Activated CD4-positive, alpha-beta T cell treated with anti-CD3 and anti-CD28 coated beads, Interleukin-2, amount 10 ng/mL, durations not matched to agents 24 days and 14 days (primary cell): ENCODE results near the gene SIRPA. TPM values are rescaled to one million over a fixed set of nuclear protein-coding genes. Genes with fewer than 3 reads are reported as not detected.

ENCODE experiments used
- DNase-seq: peaks from one replicate; pipeline ENCODE4 v3.0.0; 2022
- H3K27ac Mint-ChIP-seq: one replicate; pipeline ENCODE4 v1.8.0; 2022; ENCODE audit warnings: mild to moderate bottlenecking, mixed read lengths
- H3K27me3 Mint-ChIP-seq: one replicate; pipeline ENCODE4 v1.8.0; 2022; ENCODE audit warnings: mixed read lengths
- H3K36me3 Mint-ChIP-seq: one replicate; pipeline ENCODE4 v1.8.0; 2022; ENCODE audit warnings: low read depth, mild to moderate bottlenecking, mixed read lengths
- H3K4me1 Mint-ChIP-seq: one replicate; pipeline ENCODE4 v1.8.0; 2021; ENCODE audit warnings: mixed read lengths
- H3K4me3 Mint-ChIP-seq: one replicate; pipeline ENCODE4 v1.8.0; 2022; ENCODE audit warnings: mild to moderate bottlenecking, moderate library complexity, mixed read lengths
- H3K9me3 Mint-ChIP-seq: one replicate; pipeline ENCODE4 v1.8.0; 2021; ENCODE audit warnings: mixed read lengths
- intact Hi-C: fragments of 100-400 bp; cut with micrococcal nuclease; formaldehyde crosslinking; loops from one replicate; pipeline ENCODE4 v1.15.1; 2023
- total RNA-seq: library from RNA; stranded (reverse); gene quantifications from 2 replicates; pipeline ENCODE4 v1.2.3, GENCODE V29; 2022

SIRPA gene
- total RNA-seq, 1 donor from 2014 or later: 0.05 TPM

DNA sequence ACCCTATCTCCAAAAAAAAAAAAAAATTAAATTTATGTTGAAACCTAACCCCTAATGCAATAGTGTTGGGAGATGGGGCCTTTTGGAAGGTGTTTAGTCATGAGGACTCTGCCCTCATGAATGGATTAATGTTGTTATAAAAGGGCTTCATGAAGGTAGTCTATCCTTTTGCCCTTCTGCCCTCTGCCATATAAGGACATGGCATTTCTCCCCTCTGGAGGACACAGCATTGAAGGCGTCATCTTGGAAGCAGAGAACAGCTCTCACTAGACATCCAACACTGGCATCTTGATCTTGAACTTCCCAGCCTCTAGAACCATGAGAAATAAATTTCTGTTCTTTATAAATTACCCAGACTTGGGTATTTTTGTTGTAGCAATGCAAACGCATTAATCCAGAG, 63.2 kb downstream of the SIRPA start:
- Mint-ChIP-seq H3K36me3 (no peaks in the 10 kb centered on the region), H3K4me1 (no peaks in the 10 kb centered on the region), H3K27ac (no peak overlapping the region), H3K27me3 (peaks cover 21% of the 10 kb centered on the region), H3K4me3 (no peak overlapping the region), H3K9me3 (no peaks in the 10 kb centered on the region)
- intact Hi-C loops: no loop called here
- no peak for DNase-seq

DNA sequence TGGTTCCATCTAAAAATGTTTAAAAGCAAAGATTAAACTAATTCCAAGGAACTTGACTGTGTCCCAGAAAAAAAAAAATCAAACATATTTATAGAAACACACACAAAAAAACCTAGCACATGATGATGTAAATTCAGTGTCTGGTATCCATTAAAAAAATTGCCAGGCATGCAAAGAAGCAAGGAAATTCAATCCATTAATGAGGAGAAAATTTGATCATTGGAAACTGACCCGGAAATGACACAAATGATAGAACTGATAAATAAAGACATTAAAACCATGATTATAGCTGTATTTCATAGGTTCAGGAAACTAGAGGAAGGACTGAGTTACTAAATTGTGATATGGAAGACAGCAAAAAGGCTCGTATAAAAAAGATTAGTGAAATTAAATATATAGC, 63.9 kb downstream of the SIRPA start:
- no peaks in the 10 kb centered on the region for H3K4me1 Mint-ChIP-seq
- H3K9me3 Mint-ChIP-seq: no peaks in the 10 kb centered on the region
- H3K27ac Mint-ChIP-seq: no peak overlapping the region
- H3K27me3 Mint-ChIP-seq: peaks cover 21% of the 10 kb centered on the region
- H3K4me3 Mint-ChIP-seq: no peak overlapping the region
- no peaks in the 10 kb centered on the region for H3K36me3 Mint-ChIP-seq
- DNase-seq: no peak
- intact Hi-C loops: no loop called here

DNA sequence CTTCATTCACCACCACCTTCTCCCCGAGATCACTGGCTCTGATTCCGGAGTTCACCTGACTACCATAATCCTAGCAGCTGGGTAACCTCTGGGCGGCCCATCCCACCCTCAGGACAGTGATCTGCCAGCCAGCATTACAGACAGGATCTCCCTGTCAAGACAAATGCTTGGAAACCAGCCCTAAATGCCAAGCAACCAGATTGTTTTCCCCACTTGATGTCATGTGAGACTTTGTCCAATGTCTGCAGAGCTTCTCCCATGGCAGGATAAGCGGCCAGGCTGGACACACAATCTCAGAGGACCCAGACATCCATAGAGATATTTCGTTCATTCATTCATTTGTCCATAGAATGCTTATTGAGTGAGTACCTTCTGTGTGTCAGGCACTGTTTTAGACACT, 66.2 kb downstream of the SIRPA start:
- no peak for DNase-seq
- H3K4me3 Mint-ChIP-seq: no peak overlapping the region
- H3K27ac Mint-ChIP-seq: no peak overlapping the region
- H3K27me3 Mint-ChIP-seq: peaks cover 22% of the 10 kb centered on the region
- H3K4me1 Mint-ChIP-seq: peaks cover 9% of the 10 kb centered on the region
- H3K9me3 Mint-ChIP-seq: no peaks in the 10 kb centered on the region
- H3K36me3 Mint-ChIP-seq: no peaks in the 10 kb centered on the region
- intact Hi-C loops: no loop called here

DNA sequence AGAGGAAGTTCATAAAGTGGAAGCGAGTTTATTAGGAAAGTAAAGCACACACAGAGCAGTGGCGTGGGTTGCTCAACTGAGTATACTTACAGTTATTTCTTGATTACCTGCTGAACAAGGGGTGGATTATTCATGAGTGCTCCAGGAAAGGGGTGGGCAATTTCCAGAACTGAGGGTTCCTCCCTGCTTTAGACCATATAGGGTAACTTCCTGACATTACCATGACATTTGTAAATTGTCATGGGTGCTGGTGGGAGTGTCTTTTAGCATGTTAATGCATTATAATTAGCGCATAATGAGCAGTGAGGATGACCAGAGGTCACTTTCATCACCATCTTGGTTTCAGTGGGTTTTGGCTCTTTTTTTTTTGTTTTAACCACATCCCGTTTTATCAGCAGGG, 68.9 kb downstream of the SIRPA start:
- Mint-ChIP-seq H3K27ac (no peak overlapping the region), H3K27me3 (peaks cover 24% of the 10 kb centered on the region), H3K36me3 (no peaks in the 10 kb centered on the region), H3K4me1 (peaks cover 9% of the 10 kb centered on the region), H3K9me3 (no peaks in the 10 kb centered on the region), H3K4me3 (no peak overlapping the region)
- DNase-seq: no peak
- intact Hi-C loops: loop anchor here (2.0 kb wide), 1 partner anchor 139 kb away; no protein-coding TSS in a partner anchor

DNA sequence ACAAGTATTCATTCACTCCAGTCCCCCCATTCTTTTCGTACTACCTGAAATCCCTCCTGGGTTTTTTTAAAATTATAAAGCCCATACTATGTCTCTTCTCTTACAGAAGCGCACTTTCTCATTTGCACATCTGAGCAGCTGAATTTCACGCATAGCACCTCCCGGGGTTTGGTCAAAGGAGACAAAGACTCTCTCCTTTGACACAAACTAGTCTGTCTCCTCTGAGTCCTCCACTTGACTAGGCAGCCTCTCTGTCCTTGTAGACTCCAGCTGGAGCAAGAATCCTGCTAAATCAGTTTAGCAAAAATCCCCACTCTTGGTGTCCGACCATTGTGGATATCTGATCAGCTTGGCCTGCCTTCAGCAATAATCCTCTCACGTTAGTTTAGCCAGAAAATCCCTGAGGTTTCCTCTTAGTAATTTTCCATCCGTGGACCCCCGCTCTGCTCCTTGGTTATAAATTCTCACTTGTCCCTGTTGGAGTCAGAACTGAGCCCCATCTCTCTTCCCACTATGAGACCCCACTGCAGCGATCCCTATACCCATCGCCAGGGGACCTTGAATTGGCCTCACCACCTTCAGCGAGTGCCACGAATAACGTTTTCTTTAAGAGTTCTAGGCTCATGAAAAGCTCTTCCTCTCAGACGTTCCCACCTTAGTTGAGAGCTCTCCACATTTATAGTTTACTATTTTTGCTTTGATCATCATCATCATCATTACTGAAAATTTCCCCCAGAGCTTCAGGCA, 69.6 kb downstream of the SIRPA start:
- DNase-seq: no peak
- no peaks in the 10 kb centered on the region for H3K36me3 Mint-ChIP-seq
- peaks cover 9% of the 10 kb centered on the region for H3K4me1 Mint-ChIP-seq
- peak overlapping the region; percentile 63 for H3K4me3 Mint-ChIP-seq
- intact Hi-C loops: loop anchor here (1.0 to 5.0 kb wide), 3 partner anchors 138 to 487 kb away; no protein-coding TSS in a partner anchor
- no peak overlapping the region for H3K27ac Mint-ChIP-seq
- H3K9me3 Mint-ChIP-seq: no peaks in the 10 kb centered on the region
- H3K27me3 Mint-ChIP-seq: peaks cover 19% of the 10 kb centered on the region

DNA sequence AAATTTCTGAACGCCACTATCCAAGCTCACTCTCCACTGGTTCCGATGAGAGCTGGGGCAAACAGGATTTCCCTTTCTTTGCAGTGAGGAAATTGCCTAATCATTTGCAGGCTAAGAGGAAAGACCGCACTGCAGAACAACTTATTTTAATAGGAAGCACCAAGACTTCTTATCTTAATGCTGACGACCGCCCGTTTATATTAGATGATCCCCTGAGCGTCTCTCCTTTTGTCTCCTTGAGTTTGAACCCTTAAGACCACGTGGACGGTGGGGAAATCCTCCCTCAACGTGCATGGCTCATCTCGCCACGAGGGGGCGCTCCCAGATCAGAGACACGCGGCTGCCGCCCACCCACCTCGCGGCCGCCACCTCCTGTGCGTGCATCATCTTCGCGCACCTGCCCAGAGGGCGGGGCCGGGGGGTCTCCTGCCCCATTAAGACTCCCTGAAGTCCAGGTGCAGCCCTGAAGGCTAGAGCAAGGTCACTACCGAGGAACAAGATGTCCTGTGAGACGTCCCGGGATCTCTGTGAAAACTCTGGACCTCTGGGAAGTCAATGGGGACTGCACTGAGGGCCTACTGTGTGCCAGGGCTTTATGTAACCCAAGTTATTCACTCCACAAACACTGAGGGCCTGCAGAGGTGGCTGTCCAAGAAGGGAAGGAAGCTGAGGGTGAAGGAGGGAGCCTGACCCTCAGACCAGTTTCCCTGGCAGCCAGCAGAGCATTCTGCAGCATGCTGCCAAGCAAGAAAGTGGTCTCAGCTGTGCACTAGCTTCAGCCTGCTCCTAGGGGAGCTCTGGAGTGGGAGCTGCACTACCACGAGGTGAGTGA, 70.5 kb downstream of the SIRPA start:
- intact Hi-C loops: loop anchor here (1.0 to 5.0 kb wide), 3 partner anchors 137 to 487 kb away; no protein-coding TSS in a partner anchor
- Mint-ChIP-seq H3K36me3 (no peaks in the 10 kb centered on the region), H3K4me1 (peaks cover 9% of the 10 kb centered on the region), H3K9me3 (no peaks in the 10 kb centered on the region), H3K27me3 (peaks cover 20% of the 10 kb centered on the region), H3K4me3 (peak overlapping the region; percentile 63), H3K27ac (no peak overlapping the region)
- DNase-seq: peak; percentile 91

DNA sequence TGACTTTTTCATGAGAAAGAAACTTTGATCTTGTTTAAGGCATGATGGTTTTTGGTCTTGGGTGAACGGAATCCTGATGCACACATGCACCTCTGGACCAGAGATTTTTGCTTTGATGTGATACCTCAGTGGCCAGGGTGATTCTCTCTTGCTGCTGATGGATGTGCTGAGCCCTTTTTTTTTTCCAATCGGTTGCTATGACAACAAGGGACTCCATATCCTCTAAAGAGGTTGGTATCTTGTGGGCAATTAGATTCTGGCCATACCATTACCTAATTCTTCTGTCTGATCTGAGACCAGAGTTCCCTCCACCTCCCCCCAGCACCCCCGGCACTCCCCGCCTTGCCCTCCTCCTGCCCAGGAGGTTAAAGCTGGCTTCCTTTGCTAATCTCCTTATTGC, 73.8 kb downstream of the SIRPA start:
- intact Hi-C loops: loop anchor here (5.0 kb wide), 1 partner anchor 483 kb away; no protein-coding TSS in a partner anchor
- Mint-ChIP-seq H3K27ac (no peak overlapping the region), H3K27me3 (peaks cover 13% of the 10 kb centered on the region), H3K9me3 (no peaks in the 10 kb centered on the region), H3K4me1 (peaks cover 9% of the 10 kb centered on the region), H3K4me3 (no peak overlapping the region), H3K36me3 (no peaks in the 10 kb centered on the region)
- DNase-seq: no peak

DNA sequence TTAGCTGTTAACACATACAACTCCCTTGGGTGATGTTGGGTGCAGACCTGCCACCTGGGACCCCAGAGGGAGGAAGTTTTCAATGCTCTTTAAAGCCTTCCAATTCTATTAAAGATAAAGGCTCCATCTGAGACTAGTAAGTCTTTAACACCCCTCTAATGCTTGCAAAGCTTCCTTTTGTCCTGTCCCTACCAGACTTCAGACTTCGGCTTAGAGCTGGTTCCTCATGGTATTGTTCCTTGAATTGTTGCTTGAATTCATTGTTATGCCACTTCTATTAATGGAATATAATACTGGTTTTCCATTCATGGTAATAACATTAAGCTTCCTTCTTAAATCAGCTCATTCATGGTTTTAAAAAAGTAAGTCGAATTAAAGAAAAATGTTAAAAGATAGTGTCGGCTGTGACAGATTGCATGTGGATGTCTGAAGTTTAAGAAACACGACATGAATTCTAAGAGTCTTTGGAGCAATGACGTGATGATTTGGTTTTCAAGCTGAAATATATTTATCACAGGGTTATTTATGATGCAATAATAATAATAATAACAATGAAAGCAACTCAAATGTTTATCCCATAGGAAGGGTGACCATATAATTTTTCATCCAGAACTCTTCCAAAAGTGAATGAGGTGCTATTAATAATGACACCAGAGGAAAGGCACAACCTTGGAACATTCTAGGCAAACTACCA, 76.8 kb downstream of the SIRPA start:
- Mint-ChIP-seq H3K36me3 (no peaks in the 10 kb centered on the region), H3K9me3 (no peaks in the 10 kb centered on the region), H3K27ac (no peak overlapping the region), H3K4me1 (no peaks in the 10 kb centered on the region), H3K4me3 (no peak overlapping the region), H3K27me3 (peaks cover 16% of the 10 kb centered on the region)
- DNase-seq: no peak
- intact Hi-C loops: no loop called here

DNA sequence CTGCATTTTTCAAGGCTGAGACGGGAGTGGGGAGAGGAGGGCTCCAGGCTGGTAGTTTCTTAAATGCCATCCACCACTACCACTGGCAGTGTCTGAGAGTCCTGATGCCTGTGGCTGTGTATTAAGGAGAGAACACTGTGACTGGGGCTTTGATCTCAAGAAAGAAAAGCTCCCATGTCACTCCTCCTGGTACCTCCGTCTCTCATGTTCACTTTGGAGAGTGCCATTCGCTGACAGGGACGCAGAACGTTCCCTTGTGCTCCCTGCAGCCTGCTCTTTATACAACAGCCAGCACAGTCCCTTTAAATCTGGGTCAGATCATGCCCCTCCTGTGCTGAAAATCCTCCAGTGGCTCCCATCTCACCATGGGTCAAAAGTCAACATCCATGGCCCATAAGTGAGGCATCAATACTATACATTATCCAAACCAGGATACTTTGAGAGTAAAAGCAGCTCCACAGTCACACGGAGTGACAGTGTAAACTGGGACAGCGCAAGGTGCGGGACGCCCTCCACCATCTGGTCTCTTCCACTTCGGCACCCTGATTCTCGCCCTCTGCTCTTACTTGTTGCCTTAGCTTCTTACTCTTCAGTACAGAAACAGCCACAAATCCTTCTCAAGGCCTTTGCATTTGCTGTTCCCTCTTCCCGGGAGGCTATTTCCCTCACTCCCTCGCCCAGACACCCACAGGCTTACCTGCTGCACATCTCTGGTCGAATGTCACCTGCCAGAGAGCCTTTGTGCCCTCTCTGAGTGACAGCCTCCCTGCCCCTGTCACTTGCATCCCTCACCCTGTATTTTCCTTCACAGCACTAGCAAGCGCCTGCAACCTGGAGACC, 78.6 kb downstream of the SIRPA start:
- Mint-ChIP-seq H3K4me3 (no peak overlapping the region), H3K36me3 (no peaks in the 10 kb centered on the region), H3K27me3 (peaks cover 17% of the 10 kb centered on the region), H3K27ac (no peak overlapping the region), H3K4me1 (no peaks in the 10 kb centered on the region), H3K9me3 (no peaks in the 10 kb centered on the region)
- intact Hi-C loops: no loop called here
- no peak for DNase-seq

DNA sequence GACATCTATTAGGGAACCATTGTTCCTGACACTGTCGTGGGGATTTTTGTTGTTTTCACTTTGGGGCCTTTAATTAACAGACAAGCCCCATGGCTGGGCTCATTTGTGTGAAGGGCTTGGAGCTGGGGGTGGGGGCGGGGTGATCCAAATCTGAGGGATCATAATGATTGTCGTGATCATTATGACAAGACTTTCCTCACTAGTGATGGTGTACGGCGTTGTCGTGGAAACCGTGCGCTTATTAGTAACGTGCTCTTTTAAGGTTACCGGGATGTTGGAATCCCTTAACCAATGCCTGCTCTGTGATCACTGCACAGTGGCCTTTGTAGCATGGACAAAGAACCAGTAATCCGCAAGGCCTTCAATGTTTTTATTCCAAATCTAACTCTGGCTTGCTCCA, 80.1 kb downstream of the SIRPA start:
- Mint-ChIP-seq H3K4me1 (no peaks in the 10 kb centered on the region), H3K36me3 (no peaks in the 10 kb centered on the region), H3K9me3 (no peaks in the 10 kb centered on the region), H3K4me3 (no peak overlapping the region), H3K27me3 (peaks cover 18% of the 10 kb centered on the region), H3K27ac (no peak overlapping the region)
- intact Hi-C loops: no loop called here
- no peak for DNase-seq

DNA sequence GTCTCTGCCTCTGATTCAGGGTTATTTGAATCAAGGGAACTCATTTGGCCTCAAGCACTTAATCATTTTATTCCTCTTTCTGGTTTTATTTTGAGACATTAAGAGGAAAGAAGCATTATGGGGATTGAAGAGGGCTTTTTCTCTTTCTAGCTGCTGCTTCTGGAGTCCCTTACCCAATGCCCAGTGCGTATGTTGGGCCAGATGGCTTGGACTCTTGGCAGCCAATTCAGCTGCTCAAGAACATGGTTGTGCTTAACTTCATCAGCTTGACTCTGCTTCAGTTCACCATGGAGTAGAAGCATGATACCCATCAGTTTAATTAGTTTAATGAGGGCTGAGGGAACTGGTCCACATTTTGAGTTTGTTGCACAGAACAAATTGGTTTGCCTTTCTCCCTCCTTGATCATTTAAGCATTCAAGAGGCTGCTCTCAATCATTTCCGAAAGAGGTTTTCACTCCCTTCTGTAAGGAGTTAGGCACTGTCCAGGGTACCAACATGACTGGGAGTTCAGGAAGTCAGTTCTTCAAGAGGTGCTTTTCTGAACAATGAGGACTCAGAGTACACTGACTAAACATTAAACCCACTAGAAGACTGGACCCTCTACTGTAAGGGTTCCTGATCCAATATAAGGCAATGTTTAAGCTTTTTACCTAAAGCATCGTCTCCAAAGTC, 84.0 kb downstream of the SIRPA start:
- no peaks in the 10 kb centered on the region for H3K36me3 Mint-ChIP-seq
- intact Hi-C loops: no loop called here
- no peak for DNase-seq
- no peak overlapping the region for H3K4me3 Mint-ChIP-seq
- no peaks in the 10 kb centered on the region for H3K4me1 Mint-ChIP-seq
- H3K9me3 Mint-ChIP-seq: no peaks in the 10 kb centered on the region
- peaks cover 18% of the 10 kb centered on the region for H3K27me3 Mint-ChIP-seq
- no peak overlapping the region for H3K27ac Mint-ChIP-seq

DNA sequence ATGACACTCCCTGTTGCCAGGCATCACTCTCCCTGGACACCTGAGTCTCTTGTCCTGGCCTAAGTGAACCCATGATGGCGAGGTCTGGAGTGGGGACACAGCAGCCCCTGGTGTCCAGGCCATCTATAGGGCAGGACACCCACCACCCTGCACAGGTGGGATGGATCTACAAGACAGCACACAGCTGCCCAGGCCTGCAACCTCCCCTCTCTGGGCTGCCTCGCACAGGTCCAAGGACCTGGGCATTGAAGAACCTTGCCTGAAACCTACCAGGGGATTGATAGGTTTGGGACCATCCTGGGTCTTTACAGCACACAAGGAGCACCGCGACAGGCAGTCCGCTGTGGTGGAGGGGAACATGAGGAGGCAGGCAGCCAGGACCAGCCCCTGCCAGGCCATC, 87.5 kb downstream of the SIRPA start:
- Mint-ChIP-seq H3K27me3 (peaks cover 7% of the 10 kb centered on the region), H3K4me3 (no peak overlapping the region), H3K4me1 (no peaks in the 10 kb centered on the region), H3K27ac (no peak overlapping the region), H3K9me3 (no peaks in the 10 kb centered on the region), H3K36me3 (no peaks in the 10 kb centered on the region)
- DNase-seq: no peak
- intact Hi-C loops: no loop called here

DNA sequence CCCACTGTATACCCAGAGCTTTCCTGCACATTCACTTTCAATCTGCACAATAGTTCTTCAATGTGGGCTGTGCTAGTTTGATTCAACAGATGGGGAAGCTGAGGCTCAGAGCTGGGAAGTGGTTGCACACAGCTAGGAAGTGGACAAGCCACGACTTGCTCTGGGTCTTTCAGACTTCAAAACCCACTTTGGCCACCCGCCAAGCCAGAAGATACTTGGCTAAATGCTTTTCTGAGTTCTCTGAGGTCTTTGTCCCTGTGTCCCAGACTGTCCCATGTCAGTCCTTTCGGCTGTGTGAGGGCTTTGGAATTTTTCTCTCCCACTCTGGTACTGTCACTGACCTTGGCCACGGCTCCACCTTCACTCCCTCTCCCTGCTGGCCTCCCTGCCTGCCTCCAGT, 88.1 kb downstream of the SIRPA start:
- Mint-ChIP-seq H3K36me3 (no peaks in the 10 kb centered on the region), H3K4me3 (no peak overlapping the region), H3K9me3 (no peaks in the 10 kb centered on the region), H3K27me3 (peaks cover 7% of the 10 kb centered on the region), H3K27ac (no peak overlapping the region), H3K4me1 (no peaks in the 10 kb centered on the region)
- intact Hi-C loops: no loop called here
- DNase-seq: no peak
